Measurements from ENCODE around the gene MAMDC2.

MAMDC2 gene

DNA sequence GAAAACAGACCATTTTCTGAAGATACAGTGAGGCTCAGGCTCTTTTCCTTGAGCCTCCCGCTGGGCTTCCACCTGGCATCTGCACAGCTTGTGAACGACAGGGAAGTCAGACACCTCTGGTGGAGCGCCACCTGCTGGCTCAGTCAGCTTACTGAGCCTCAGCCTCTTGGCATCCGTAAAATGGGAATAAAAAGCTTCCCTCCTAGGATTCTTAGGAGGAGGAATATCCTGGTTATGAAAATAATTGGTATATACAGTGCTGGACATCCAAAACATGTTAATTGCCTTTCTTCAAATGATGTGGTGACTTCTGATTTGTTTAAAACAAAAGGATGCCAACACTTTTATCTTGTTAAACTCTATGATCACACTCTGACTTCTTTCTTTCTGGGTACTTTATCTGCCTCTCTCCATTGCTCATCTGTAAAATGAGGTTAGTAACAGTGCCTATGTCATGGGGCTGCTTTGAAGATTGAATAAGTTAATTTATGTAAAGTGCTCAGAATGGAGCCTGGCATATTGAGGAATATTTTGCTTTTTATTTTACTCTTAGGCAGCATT lies 67.5 kb downstream of the MAMDC2 start:
- peak; percentile 65 for DNase-seq

GRCh38 chr9:70111641-70112236 lies 68.1 kb downstream of the MAMDC2 start:
- DNase-seq, result no peak

GRCh38 chr9:70112981-70113380 lies 69.3 kb downstream of the MAMDC2 start:
- no peak for DNase-seq

- DNase-seq, result peak; percentile 50
Observed at GRCh38 chr9:70113403-70114022, 69.9 kb downstream of the MAMDC2 start.

DNA sequence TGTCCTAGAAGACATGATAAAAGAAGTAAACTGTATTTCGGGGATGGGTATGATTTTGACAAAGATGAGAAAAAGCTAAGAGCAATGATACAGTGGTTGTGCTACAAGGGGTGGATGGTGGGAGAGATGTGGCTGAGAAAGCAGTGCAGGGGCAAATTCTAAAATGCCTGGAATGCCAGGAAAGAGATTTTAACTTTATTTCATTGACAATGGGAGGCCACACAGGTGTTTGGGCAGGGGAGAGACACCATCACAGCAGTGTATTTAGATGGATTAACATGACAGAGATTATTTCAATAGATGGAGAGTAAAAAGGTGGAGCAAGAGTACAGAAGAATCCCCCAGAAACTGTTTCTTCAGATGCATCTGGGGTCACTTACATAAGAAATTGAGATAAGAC lies 71.2 kb downstream of the MAMDC2 start:
- no peak for DNase-seq

DNA sequence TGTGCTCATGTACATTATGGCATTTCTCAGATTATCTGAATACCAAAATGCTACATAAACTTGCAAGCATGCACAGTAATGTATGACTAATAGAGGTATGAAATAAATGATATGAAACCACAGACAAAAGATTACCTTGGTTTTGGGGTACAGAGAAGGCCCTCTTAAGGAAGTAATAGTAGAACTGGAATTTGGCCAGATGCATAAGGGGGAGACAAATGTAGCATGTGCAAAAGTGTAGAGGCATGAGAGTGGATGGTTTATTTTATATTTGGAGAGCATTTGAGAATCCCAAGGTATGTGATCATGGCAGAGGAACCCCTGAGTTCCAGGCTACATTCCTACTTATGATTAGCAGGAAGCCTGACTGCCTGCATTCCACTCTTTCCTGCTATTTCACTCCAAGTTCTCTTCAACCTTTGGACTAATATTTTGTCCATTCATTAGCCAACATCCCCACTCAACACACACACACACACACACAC lies 74.2 kb downstream of the MAMDC2 start:
- no peak for DNase-seq

- no peak for DNase-seq
Observed at GRCh38 chr9:70119786-70120185, 76.1 kb downstream of the MAMDC2 start.

DNA sequence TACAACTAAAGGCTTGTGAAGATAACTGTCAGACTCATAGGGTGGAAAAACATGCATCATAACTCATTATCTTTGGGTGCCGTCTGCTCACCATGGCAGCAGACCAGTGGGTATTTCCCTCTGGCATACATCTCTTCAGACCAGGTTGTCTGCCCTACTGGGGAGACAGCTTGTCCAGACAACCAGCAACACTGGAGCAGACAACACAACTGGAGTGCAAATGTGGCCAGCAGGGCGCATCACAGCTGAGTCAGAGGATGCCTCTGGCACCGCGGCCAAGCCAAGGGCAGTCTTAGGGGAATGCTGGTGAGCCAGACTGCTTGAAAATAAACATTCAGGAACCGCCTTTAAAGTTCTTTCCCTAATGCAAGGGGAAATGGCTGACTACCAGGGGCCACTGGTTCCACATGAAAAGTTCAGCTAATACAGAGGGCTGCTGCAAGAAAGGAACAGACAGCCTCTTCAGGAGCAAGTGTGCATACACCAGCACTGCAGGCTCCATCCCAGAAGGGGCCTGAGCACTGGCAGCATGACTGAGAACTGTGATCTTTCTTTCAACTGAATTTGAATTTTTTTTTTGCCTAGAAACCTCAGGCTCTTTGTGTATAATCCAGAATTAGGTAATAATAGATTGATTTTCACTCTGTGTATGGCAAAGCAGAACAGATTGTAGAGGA lies 77.3 kb downstream of the MAMDC2 start:
- DNase-seq, result peak; percentile 36

DNA sequence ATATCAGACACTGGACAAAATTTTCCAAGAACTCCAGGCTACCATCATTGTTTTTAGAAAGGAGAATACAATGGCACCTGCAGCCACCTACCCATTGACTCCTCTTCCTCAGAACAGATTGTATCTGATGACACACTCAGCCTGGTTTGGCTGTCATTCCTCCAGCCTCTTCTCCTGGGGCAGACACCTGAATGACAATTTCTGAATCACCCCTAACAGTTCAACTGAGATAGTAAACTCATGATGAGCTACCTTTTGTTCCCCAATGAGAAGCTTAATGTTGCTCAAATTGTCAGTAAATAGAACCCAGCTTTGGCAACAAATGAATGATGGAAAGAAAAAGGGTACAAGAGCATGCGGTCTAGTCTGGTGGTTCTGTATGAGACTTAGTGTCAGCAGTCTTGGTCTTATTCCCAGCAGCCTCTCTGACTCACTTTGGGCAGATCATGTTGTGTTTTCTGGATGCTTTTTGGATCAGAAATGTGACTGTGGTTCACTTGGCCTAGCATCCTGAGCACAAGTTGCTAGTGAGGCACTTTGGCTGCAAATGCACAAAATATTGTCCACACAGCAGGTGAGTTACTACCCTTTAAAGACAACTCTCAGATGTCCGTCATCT lies 78.3 kb downstream of the MAMDC2 start:
- DNase-seq, result no peak

DNA sequence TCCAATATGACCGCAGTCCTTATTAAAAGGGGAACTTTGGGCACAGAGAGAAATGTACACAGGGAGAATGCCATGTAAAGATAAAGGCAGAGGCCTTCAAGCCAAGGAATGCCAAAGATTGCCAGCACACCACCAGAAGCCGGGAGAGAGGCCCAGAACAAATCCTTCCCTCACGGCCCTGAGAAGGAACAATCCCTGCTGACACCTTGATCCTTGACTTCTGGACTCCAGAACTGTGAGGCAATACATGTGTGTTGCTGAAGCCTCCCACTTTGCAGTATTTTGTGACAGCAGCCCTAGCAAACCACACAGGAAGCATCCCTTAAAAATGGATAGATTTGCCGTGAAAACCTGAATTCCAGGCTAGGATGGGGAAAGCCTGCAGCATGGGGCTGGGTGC lies 80.0 kb downstream of the MAMDC2 start:
- no peak for DNase-seq

DNA sequence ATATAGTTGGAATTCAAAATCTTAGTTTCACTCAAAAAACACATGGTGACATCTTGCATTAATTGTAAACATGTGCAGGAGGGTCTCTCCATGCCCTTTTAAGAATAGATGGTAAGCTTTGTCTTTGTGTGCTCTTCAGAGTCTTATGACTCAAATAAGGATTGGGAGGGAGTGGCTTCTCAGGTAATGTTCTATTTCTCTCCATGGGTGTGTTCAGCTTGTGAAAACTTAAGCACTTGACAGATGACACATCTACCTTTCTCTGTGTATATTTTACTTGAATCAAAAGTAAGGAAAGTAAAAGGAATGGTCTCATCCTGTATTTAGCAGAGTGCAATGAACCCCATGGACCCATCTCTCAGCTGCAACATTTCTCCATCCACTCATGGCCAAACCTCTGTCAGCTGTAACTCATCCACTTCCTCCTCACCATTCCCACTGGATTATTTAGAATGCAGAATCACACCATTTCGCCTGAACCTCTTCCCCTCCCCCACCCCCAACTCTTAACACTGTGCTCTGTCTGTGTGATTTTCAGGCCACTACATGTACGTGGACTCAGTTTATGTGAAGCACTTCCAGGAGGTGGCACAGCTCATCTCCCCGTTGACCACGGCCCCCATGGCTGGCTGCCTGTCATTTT lies 82.1 kb downstream of the MAMDC2 start:
- DNase-seq, result no peak

DNA sequence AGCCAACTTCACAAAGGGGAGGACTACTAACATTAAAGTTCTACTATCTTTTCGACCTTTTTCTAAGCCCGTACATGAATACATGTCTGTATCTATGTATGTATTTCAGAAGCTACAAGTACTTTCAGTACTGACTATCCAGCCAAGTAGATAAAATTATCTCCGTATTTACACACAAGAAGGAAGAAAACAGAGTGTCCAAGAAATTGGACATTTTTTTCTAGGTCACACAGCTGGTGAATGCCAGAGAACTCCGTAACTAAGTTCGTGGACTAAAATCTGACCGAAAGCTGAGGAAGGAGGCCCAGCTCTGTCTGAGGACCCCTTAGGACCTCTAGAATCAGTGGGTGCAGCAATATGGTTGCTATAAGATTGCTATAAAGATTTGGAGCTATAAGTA lies 83.4 kb downstream of the MAMDC2 start:
- DNase-seq, result no peak

DNA sequence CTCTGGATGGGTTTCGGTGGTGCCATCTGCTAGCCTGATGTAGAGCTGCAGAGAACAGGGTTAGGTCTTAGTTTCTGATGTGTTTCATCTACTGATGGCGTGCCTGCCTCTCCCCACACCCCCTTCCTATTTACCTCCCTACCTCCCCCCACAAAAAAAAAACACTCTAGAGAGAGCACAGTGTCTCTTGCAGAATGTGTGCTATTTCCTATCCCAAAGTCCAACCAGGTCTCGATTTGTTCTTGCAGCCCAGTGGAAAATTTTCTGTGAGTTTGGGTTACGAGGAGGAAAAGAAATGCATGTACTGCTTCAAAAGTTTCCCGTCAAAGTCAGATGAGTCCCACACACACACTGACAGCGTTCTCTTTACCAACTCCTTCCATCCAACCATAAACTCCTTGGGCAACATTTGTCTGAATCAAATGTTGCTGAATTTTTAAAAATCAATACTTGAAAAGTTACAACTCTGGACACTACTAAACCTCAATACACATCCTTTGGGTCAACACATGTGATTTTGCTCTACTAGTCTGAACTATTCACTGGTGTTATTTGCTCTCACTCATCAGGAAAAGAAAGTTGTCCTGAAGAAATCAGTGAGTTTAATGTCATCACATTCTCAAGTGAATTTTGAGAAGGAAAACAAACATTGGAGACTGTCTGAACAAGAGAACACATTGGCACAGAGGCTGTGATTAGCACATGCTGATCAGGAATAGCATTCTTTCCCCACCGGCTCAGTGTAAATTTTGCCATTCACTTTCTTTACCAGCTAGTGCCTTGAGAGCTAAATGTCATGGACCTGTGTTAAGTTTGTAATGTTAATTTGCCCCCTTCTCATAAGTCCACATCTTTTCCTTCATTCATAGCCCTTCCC lies 84.1 kb downstream of the MAMDC2 start:
- no peak for DNase-seq

GRCh38 chr9:70130266-70130665 lies 86.6 kb downstream of the MAMDC2 start:
- no peak for DNase-seq

DNA sequence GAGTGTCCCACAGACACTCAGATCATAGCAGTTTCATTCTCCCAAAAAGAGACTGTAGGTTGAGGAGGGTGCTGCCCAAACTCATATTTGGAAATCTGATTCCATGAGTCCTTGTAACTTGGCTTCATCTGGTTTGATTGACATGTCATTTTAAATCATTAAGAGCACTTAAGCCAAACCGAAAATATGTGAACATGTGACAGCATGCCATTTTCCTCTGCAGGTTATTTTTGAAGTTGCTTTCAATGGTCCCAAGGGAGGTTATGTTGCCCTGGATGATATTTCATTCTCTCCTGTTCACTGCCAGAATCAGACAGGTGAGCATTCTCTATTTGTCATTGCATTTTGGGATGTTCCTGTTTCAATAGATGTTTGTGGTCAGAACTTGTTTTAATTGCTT lies 87.6 kb downstream of the MAMDC2 start:
- no peak for DNase-seq

DNA sequence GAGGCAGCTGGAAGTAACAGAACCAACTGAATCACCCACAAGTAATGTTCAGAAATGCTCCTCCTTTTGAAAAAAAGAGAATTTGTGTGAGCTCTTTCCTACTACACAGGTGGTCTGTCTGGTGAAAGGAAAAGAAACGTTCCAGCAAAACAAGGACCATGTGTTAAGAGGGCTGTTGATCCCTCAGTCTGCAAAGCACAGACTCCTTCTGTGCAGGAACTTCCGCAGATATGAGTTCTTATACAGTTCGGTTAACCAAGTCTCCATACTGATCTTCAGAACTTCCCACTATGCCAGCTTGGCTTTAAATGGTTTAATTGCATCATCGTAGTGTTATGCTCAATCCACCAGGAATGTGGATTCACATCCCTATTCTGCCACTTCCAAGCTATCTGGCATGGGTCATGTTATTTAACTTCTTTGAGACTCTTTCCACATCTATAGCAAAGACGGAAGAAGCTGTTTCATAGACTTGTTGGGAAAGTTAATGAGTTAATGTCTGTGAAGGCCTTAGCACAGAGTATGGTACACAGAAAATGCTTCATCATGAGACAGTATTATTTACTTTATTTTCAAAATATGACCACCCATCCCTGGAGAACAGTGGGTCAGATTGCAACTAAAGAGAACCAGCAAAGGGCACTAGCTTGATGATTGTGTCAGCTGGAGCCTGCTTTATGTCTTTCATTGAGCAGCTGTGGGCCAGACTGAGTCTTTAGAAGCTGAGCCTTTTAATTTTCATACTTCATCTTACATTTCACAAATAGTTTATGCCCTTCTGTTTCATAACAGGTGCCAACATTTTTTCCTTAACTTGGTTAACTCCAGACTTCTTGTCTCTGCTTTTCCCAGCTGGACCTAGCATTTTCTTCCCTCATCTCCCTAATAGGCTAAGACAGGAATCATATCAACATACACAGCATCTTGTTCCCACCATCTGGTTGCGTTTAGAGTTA lies 89.9 kb downstream of the MAMDC2 start:
- no peak for DNase-seq

- DNase-seq, result no peak
Observed at GRCh38 chr9:70134360-70134759, 90.7 kb downstream of the MAMDC2 start.

- DNase-seq, result no peak
Observed at GRCh38 chr9:70135176-70135575, 91.5 kb downstream of the MAMDC2 start.

DNA sequence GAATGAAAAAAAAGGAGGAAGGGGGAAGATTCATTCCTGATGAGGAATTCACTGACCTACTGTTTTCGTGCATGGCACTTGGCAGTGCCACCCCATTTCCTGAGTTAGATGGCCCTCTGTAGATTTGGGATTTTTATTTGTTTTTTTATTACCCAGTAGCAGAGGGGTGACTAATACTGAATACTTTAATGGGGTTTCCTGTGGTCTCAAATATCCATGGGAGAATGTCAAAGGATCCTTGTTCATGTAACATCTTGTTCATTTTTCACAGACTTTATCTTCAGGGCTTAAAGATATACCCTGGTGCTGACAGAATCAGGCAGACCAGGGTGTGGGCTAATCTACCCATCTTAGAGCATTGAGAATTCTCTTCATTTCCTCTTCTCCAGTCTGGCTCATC lies 93.0 kb downstream of the MAMDC2 start:
- DNase-seq, result no peak

- DNase-seq, result no peak
Observed at GRCh38 chr9:70137577-70137976, 93.9 kb downstream of the MAMDC2 start.

GRCh38 chr9:70142101-70142500 lies 98.5 kb downstream of the MAMDC2 start:
- DNase-seq, result no peak

Measured in right hindlimb (tissue), 1 donor.